Stimulated activated CD4-positive, alpha-beta T cell treated with anti-CD3 and anti-CD28 coated beads, TNF-alpha, amount 100 ng/mL, for 24 hours (primary cell): Measurements from ENCODE around the gene CCNG2.

Experiments
- DNase-seq, 3 experiments: peaks; one replicate each; pipeline ENCODE4 v3.0.0-alpha.2; 2020; ENCODE audit warnings: low read depth in 3 of 3

CCNG2 gene

DNA sequence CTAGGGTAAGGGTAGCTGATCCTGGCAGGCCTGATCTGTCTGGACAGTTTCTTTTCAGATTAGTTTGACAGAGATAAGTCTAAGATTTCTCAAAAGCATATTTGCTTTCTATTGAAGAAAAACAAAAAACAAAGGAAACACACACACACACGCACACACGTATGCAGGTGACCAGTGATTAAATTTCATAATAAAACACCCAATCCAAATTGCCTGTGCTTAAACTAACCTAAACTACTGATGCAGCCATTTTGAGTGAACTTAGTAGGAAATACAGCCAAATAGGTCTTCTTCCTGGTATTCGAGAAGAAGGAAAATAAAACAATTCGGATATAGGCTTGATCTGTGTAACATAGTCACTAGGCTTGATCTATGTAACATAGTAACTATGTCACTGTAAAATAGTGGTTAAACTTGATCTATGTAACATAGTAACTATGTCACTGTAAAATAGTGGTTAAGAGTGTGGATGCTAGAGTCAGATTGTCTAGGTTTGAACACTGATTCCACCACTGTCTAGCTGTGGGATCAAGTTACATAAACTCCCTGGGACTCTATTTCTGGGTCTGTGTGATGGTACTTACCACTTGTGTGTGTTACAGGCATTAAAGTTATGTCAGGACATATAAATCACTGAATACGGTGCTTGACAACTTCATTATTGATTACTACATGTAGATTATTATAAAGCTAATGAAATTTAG, 9.8 kb upstream of the CCNG2 start:
- DNase-seq = no peak

DNA sequence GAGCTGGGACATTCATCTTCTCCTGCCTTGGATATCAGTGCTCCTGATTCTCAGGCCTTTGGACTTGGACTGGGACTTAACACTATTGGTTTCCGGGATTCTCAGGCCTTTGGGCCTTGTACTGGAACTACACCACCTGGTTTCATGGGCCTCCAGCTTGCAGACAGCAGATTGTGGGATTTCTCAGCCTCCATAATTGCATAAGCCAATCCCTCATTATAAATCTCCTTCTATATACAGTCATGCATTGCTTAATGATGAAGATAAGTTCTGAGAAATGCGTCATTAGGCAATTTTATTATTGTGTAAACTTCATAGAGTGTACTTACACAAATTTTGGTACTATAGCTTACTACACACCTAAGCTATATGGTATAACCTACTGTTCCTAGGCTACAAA, 8.9 kb upstream of the CCNG2 start:
- DNase-seq = no peak

DNA sequence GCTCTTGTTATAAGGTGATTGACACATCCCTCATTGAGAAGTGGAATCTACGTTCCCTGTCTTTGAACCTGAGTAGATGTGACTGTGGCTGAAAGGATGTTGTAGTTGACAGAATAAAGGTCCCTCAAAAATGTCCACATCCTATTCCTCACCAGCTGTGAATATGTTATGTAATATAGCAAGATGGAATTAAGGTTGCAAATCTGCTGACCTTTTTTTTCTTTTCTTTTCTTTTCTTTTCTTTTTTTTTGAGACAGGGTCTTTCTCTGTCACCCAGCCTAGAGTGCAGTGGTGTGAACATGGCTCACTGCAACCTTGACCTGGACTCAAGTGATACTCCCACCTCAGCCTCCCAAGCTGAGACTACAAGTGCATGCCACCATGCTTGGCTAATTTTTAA, 7.2 kb upstream of the CCNG2 start:
- DNase-seq = no peak

DNA sequence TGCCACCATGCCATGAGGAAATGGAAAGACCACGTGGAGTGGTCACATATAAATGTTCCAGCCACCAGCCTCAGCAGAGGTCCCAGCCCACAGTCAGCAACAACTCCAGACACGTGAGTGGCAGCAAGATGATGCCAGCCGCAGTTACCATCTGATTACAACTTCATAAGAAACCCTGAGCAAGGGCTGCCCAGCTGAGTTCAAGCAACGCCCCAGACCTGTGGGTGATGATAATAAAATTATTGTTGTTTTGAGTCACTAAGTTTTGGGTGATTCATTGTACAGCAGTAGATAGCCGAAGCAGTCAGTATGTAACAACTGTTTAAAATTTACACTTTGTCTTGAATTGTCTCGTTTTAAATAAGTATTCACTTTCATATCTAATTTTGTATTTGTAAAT, 5.8 kb upstream of the CCNG2 start:
- DNase-seq = no peak

DNA sequence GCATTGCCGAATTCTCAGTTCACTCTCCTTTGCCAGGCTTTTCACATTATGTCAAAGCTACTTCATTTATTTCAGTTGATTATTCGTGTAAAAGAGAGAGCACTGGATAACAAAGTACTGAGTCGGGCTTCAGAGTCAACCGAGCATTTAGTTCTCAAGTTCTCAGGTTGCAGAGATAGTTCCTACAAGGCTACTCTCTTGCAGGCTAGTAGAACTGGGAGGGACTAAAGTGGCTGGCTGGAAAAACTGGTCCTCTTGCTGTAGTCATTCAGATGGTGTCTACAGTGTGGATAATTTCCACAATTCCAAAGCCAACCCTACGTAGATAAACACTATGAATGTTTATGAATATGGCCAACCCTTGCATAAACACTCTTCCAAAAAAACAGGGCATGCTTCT, 4.6 kb upstream of the CCNG2 start:
- no peak for DNase-seq

DNA sequence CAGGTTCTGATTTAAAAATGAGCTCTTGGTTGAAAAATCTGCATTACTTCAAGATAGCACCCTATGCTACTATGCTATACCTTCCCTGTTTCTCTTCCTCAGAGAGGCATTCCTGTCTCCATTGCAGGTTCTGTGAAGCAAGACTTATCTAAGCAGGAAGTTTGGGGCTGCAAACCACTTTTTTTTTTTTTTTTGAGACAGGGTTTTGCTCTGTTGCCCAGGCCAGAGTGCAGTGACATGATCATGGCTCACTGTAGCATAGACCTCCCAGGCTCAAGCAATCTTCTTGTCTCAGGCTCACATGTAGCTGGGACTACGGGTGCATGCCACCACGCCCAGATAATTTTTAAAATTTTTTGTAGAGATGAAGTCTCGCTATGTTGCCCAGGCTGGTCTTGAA, 4.0 kb upstream of the CCNG2 start:
- DNase-seq = no peak

DNA sequence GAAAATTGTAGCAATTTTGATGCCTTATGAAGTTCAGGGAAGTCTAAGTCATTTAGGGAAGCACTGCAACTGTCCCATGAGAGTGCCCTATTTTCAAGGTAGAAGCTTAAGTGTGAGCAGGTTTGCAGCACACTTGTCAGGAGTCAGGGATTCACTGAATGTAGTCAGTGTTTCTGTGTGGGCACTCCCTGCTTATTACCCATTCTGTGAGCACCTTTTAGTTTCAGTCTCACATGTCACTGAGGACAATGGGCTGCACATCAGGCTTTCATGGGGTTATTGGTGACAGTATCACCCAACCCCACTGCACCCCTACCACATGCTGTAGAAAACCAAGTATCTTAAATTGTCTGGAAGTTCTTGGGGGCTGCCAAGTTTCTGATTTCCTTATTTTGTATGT, 2.9 kb upstream of the CCNG2 start:
- no peak for DNase-seq

DNA sequence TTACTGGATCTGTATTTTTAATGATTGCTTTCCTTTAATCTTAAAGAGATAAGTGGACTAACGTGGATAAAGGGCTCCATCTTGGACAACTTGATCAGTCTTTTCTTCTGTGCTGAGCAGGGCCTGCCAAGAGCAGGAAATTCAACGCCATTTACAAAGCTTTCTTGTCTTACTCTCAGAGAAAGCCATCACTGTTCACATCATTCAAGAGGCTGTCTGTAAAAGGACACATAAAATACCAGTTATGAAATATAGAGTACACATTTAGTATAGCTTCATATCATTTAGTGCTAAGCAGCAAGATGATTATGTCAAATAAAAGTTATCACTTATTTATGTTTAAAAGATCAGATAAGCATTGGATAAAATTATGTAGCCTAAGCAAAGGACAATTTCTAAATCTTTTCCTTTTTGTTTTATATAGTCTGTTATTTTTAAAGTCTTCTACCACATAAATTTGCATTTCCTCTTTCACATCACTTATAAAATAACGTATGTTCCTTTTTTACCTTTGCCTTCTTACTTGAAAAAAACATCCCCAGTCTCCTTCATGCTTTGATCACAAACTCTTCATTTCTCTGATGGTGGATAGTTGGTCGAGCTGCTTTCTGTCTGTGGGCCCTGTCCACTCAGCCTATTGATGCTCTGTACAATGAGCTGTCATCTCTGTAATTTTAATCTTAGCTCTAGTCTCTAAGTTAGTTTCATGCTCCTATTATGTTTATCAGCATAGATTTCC, 2.1 kb upstream of the CCNG2 start:
- DNase-seq = no peak

DNA sequence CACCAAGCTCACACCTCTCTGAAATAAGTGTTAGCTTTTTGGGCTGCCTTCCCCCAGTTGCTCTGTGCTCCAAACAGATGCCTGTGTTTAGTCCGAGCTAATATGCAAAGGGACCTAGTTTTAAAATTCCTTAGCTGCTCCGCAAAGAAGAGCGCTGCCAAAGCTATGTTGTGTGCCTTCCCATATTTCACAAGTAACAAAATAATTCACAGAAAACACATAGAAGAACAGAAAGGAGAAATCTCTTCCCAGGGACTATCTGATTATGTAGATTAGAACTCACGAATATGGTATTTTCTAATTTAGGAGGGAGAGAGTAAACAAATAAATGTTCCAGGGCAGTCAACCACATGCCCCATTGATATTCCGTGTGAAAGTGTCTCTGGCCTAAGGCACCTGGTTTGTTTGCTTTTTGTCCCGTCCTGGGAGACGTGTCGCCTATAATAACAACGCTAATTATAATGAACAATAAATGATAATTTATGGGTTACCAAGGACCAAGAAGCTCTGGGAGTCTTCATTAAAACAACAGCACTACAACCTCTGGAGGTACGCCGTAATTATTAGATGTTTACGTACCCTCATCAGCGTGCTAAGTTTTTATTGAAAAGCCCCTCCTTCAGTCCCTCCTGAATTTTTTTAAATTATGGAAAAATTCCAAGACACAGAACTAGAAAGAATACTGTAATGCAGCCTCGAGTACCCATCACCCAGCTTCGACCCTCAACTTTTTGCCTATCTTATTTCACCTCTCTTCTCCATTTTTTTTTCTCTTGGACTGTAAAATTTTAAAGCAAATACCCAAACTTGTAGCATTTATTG, 1.2 kb upstream of the CCNG2 start:
- DNase-seq = no peak

DNA sequence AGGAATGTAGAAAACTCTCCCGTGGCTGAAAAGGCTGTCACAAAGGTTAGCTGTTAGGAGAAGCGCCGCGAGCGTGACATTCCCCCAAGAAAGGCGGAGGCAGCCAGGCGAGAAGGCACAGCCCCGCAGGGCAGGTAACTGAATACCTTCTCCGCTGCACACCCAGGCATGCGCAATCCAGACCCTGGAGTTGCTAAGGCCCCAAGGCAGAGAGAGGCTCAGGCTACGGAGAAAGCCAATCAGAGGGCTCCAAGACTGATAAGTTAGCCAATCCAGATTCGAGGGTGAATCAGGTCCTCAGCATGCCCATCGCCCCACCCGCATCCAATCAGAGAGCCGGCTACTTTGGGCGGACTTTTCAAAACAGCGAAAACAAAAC, 485 bp upstream of the CCNG2 start:
- peak; percentile 86 to 94 (median 88) for DNase-seq

DNA sequence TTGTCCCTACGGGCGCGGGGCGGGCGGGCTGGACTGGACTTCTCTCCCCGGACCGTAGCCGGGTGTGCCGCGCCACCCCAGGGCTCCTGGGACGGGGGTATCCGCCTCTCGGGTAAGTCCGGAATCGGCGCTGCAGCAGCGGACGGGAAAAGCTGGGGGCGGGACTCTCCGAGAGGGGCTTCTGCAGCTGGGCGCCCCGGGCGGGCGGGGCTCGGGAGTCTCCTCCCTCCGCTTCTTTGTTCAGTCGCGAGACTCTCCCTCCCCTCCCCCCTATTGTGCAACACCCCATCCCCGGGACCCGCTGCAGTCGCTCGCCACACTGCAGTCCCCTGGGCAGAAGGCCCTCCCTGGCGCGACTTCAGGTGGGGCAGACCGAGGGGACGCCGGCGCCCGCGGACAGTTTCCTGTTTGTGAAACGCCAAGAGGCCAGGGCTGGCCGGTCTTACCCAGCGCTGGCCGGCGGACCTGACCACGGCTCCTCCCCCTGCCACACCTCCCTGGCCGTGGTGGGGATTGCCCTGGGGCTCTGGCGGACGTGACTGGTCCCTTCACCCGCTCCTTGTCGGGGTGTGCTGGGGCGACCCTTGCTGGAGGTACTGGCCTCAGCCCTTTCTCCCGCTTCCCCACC, 966 bp downstream of the CCNG2 start:
- peak; percentile 36 to 70 (median 40) for DNase-seq

DNA sequence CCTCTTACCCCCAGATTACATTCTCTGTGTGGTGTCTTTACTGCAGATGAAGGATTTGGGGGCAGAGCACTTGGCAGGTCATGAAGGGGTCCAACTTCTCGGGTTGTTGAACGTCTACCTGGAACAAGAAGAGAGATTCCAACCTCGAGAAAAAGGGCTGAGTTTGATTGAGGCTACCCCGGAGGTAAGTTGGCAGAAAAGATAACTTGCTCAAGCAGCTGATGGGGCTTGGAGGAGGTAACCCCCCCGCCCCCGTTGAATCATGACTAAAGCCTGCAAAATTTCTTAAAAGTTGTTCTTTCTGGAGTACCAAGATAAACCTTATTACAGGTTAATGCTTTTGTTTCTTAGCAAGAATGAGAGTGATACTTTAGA, 1.5 kb downstream of the CCNG2 start:
- no peak for DNase-seq

DNA sequence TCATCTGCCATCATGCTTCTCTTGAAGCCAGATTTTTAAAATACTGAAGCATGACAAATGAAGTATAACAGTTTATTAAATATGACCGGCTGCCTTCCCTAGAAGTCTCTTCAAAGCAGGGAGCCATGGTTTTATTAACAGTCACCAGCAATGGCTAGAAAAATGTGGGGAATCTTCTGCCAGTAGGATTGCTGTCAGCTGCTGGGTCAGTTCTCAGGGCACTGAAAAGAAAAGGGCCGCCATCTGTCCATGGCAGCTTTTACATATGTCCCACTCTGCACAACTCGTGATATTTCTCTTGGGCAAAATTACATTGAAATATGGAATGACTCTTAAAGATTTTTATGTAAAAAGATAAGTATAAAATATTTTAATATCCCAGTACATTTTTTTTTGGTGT, 2.8 kb downstream of the CCNG2 start:
- DNase-seq = no peak

DNA sequence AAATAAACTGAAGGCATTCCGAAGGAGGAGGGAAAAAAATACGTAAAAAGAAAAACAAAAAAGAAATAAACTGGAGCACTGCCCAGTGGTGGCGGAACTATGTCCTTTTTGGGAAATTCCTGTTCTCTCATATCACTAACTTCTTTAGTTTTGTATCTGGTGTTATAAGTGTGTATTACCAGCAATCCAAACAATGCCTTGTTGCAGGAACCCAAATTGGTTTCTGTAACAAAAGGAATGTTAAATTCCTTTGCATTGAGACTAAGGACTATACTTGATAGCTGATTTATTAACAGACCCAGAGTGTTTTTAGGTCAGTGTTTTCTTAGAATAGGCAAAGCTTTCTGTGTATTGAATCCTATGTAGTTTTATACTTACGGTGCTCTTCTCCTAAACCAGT, 6.6 kb downstream of the CCNG2 start:
- no peak for DNase-seq

DNA sequence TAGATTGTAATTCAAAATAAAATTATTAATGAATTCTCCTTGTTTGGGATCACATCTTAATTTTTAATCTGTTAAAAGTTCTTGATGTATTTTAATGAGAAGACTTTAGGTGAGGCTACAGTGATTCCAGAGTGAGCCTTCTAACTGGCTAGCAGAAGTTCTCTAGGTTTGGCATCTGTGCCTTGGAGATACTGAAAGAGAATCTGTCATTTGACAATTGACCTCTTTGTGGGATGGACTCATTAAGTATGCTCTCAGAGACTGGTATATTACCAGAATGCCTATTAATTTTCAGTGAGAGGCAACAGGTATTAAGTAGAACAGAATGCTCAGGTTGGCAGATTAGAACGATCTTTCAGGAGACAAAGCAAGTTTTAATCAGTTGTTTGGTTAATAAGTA, 10.2 kb downstream of the CCNG2 start:
- no peak for DNase-seq

DNA sequence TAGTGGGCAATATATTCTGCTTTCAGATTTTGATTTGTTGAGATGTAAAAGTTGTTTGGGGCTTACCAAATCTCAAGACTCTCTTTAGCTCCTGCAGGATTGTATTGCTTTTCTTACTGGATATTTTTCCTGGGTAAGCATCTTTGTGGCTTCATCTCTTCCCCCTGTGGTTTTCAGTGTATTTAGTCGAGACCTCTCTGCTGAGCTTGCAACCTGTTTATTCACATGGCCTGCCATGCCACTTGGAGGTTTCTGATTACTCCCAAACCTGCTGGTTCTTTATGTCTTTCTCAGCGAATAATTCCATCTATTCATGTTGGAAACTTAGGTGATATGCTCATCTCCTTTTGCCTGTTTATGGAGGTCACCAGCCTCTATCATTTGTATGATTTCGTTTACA, 10.9 kb downstream of the CCNG2 start:
- DNase-seq = no peak

DNA sequence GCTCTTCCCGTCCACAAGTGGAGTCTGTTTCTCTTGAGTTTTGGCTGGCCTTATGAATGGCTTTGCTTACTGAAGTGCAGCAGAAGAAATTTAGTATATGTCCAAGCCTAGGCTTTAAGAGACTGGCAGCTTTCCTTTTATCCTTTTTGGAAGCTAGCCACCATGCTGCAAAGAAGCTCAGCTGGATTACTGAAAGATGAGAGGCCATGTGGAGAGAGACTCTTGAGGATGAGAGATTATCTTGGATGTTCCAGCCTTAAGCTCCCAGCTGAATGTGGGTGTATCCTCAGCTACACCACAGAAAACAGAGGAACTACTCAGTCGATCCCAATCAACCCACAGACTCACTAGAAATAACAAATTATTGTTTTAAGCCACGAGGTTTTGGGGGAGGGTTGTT, 12.5 kb downstream of the CCNG2 start:
- no peak for DNase-seq

DNA sequence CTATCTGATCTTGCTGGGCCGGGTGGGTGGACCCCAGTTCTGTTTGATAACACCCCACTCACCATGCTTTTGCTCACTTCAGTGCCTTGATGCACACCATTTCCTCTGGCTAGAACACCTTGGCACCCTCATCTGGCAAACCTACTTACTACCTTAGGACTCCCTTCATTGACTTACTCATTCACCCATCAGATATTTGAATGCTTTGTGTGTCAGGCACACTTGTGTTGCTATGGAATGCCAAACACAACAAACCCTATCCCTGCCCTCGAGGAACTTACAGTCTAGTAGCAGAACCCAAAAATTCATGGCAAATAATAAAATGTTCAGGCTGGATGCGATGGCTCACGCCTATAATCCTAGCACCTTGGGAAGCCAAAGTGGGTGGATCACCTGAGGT, 13.9 kb downstream of the CCNG2 start:
- DNase-seq = no peak

DNA sequence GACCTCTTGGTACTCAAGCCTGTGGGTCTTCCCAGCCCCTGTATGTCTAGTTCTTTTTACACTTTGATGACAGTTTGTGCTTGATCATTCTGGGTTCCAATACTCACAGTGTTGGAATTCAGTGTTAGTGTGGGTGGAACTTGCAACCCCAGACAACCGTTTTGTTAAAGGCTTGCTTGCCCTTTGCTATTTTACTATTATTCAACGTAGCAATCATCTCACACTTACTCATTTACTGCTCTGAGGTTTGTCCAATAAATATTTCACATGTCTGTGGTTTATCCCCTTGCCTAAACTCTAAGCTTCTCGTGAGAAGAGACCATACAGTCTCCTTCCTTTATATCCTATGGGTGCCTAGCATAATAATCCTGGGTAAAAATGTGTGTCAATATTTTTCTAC, 15.3 kb downstream of the CCNG2 start:
- no peak for DNase-seq

DNA sequence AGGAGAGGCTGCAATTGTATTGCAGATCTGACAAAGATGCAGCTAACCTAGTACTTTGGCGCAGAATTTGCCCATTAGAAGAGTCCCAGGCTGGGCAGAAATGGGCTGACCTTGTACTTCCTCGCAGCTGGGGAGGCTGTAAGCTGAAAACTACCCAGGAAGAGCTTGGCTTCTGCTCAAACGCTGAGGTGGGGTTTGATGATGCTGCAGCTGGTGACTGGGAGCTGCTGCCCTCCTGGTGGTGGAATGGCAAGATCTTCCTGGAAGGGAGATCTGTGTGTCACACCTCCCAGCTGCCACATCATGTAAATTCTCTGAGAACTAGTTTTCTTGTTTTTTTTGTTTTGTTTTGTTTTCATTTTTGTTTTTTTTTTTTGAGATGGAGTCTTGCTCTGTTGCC, 17.4 kb downstream of the CCNG2 start:
- DNase-seq = no peak

DNA sequence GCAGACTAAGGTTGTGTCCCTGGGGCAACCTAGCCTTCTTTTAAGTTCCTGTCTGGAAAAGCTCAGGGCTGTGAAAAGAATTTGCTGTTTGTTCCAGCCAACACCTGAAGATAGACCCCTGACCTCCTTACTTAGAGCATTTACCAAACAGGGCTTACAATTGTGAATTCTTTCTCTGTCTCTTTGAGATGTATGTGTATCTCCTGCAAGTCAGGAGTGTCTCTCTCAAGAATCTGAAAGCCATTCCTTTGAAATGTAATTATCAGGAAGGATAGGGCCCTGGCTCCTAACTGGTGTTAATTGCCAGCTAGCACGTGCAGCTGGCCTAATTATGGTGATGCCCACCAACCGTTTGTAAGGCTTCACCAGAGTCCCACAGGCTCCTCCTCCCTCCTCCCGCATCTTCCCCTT, 18.2 kb downstream of the CCNG2 start:
- DNase-seq = no peak

DNA sequence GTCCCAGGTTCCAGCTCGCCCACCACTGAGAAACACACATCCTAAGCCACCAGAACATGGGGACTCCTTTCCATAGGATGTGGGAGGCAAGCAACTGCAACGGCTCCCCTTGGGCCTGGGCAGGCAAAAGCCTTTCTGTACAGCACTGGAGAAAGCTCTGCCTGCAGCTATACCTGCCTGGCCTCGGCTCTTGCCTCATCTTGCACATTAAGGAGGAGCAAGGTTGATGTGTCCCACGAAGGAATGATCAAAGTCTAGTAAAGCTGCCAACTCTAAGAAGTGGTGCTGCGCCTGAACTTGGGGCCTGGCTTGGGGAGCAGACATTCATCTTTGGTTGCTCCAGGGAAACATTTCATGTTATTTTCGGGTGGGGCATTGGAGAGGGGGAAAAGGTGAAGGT, 19.6 kb downstream of the CCNG2 start:
- DNase-seq = no peak

DNA sequence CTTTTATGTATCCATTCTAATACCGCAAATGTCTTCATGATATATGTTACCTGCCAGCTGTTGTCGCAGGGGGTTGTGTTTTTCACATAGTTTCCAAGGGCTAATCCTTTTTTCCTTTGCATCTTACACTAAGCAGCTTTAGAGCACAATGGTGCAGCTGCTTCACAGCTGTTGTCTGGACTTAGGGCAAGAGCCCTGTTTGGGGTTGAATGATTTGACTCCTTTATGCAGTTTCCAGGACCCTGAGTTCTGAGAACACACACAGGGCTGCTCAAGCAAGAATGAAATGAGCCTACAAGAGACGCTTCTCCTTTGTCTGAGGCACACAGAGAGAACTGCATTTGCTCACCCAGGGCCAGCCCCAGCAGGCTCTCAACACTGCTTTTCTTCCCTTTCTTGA, 20.2 kb downstream of the CCNG2 start:
- no peak for DNase-seq
